ENCODE measurements around the gene USP24.

Gene USP24

GRCh38 chr1:55197099-55197498, 18.1 kb downstream of the USP24 start:
- no peak for DNase-seq

- no peak for DNase-seq
Measured at GRCh38 chr1:55196433-55197035, 18.6 kb downstream of the USP24 start.

GRCh38 chr1:55195521-55196233, 19.5 kb downstream of the USP24 start:
- DNase-seq, result peak; percentile 30

GRCh38 chr1:55194851-55195250, 20.3 kb downstream of the USP24 start:
- no peak for DNase-seq

- no peak for DNase-seq
Measured at GRCh38 chr1:55192093-55192492, 23.1 kb downstream of the USP24 start.

- peak; percentile 76 for DNase-seq
Measured at GRCh38 chr1:55191219-55191952, 23.8 kb downstream of the USP24 start.

- no peak for DNase-seq
Measured at GRCh38 chr1:55190109-55190508, 25.1 kb downstream of the USP24 start.

- no peak for DNase-seq
Measured at GRCh38 chr1:55188909-55189308, 26.3 kb downstream of the USP24 start.

- DNase-seq, result no peak
Measured at GRCh38 chr1:55185832-55186231, 29.3 kb downstream of the USP24 start.

GRCh38 chr1:55184859-55185258, 30.3 kb downstream of the USP24 start:
- DNase-seq, result no peak

- no peak for DNase-seq
Measured at GRCh38 chr1:55181666-55182065, 33.5 kb downstream of the USP24 start.

GRCh38 chr1:55180075-55180670, 35.0 kb downstream of the USP24 start:
- DNase-seq, result no peak

GRCh38 chr1:55179177-55179835, 35.9 kb downstream of the USP24 start:
- peak; percentile 21 for DNase-seq

GRCh38 chr1:55172687-55173086, 42.5 kb downstream of the USP24 start:
- DNase-seq, result no peak

GRCh38 chr1:55172272-55172671, 42.9 kb downstream of the USP24 start:
- DNase-seq, result no peak

- DNase-seq, result no peak
Measured at GRCh38 chr1:55171694-55172093, 43.5 kb downstream of the USP24 start.

- no peak for DNase-seq
Measured at GRCh38 chr1:55170426-55170825, 44.7 kb downstream of the USP24 start.

GRCh38 chr1:55169126-55169525, 46.0 kb downstream of the USP24 start:
- DNase-seq, result no peak

GRCh38 chr1:55168353-55168752, 46.8 kb downstream of the USP24 start:
- no peak for DNase-seq

GRCh38 chr1:55167224-55167871, 47.8 kb downstream of the USP24 start:
- DNase-seq, result no peak

- DNase-seq, result no peak
Measured at GRCh38 chr1:55164906-55165305, 50.3 kb downstream of the USP24 start.

GRCh38 chr1:55159571-55159970, 55.6 kb downstream of the USP24 start:
- no peak for DNase-seq

GRCh38 chr1:55156608-55157007, 58.6 kb downstream of the USP24 start:
- DNase-seq, result no peak

All from EL (cell line).